Ishikawa (cell line): ENCODE results near the gene CADPS.

Experiments
- CREB1 ChIP-seq: IDR thresholded peaks from 2 replicates; pipeline ENCODE4 v1.6.1; 2012; ENCODE audit warnings: low read depth
- EGR1 ChIP-seq: IDR thresholded peaks from 2 replicates; pipeline ENCODE4 v1.6.1; 2012
- EP300 ChIP-seq: IDR thresholded peaks from 2 replicates; pipeline ENCODE4 v1.6.1; 2012; ENCODE audit warnings: borderline replicate concordance
- FOXM1 ChIP-seq: IDR thresholded peaks from 2 replicates; pipeline ENCODE4 v1.6.1; 2012; ENCODE audit warnings: low read depth, borderline replicate concordance
- MAX ChIP-seq: IDR thresholded peaks from 2 replicates; pipeline ENCODE4 v1.6.1; 2012
- NFIC ChIP-seq: IDR thresholded peaks from 2 replicates; pipeline ENCODE4 v1.6.1; 2012
- RAD21 ChIP-seq: IDR thresholded peaks from 2 replicates; pipeline ENCODE4 v1.6.1; 2012; ENCODE audit warnings: low read depth
- REST ChIP-seq: IDR thresholded peaks from 2 replicates; pipeline ENCODE4 v1.6.1; 2012; ENCODE audit warnings: low read depth, mild to moderate bottlenecking
- TAF1 ChIP-seq: IDR thresholded peaks from 2 replicates; pipeline ENCODE4 v1.6.1; 2012; ENCODE audit warnings: low read depth, mild to moderate bottlenecking
- TCF12 ChIP-seq: IDR thresholded peaks from 2 replicates; pipeline ENCODE4 v1.6.1; 2012; ENCODE audit warnings: low read depth
- TEAD4 ChIP-seq: IDR thresholded peaks from 2 replicates; pipeline ENCODE4 v1.6.1; 2012
- USF1 ChIP-seq: IDR thresholded peaks from 2 replicates; pipeline ENCODE4 v1.6.1; 2012
- YY1 ChIP-seq: IDR thresholded peaks from 2 replicates; pipeline ENCODE4 v1.6.1; 2012; ENCODE audit warnings: low read depth
- ZBTB7A ChIP-seq: IDR thresholded peaks from 2 replicates; pipeline ENCODE4 v1.6.1; 2012; ENCODE audit warnings: low read depth

Gene CADPS

GRCh38 chr3:62597491-62597890, 277.7 kb downstream of the CADPS start:
- no peak for TF ChIP-seq TEAD4
- TF ChIP-seq FOXM1, result no peak
- TF ChIP-seq NFIC, result no peak
- TF ChIP-seq YY1, result no peak
- no peak for TF ChIP-seq USF1
- no peak for TF ChIP-seq ZBTB7A
- no peak for TF ChIP-seq RAD21
- TF ChIP-seq MAX, result no peak
- TF ChIP-seq REST, result no peak
- no peak for TF ChIP-seq TAF1

- no peak for TF ChIP-seq TAF1
- TF ChIP-seq TEAD4, result no peak
- no peak for TF ChIP-seq ZBTB7A
- no peak for TF ChIP-seq RAD21
- TF ChIP-seq TCF12, result no peak
- TF ChIP-seq EGR1, result no peak
- TF ChIP-seq FOXM1, result no peak
Observed at GRCh38 chr3:62592408-62592807, 282.8 kb downstream of the CADPS start.

- TF ChIP-seq REST (no peak), NFIC (no peak), TEAD4 (no peak), EGR1 (no peak), MAX (no peak), EP300 (no peak), TCF12 (no peak), CREB1 (no peak)
Observed at GRCh38 chr3:62589078-62589477, 286.1 kb downstream of the CADPS start.

GRCh38 chr3:62587579-62588031, 287.6 kb downstream of the CADPS start:
- no peak for TF ChIP-seq YY1
- TF ChIP-seq CREB1, result no peak

GRCh38 chr3:62587169-62587568, 288.0 kb downstream of the CADPS start:
- TF ChIP-seq FOXM1, result no peak
- TF ChIP-seq USF1, result no peak
- TF ChIP-seq ZBTB7A, result no peak
- no peak for TF ChIP-seq YY1
- TF ChIP-seq TAF1, result no peak
- TF ChIP-seq TCF12, result no peak
- TF ChIP-seq REST, result no peak
- TF ChIP-seq TEAD4, result no peak

GRCh38 chr3:62586356-62586755, 288.9 kb downstream of the CADPS start:
- no peak for TF ChIP-seq MAX
- no peak for TF ChIP-seq EP300
- TF ChIP-seq ZBTB7A, result no peak
- TF ChIP-seq REST, result no peak
- no peak for TF ChIP-seq TAF1
